HG02973 (cell line): ENCODE measurements around the gene SESN3.
"Not testable (repeated sequence)": the region's sequence is repeated elsewhere in the genome, so short reads cannot be mapped to it uniquely, and the experiment has no call there.

Experiments used
- ATAC-seq: cut with Tn5 transposase; IDR thresholded peaks from one replicate; pipeline ENCODE4 v1.9.1; 2021; ENCODE audit warnings: moderate library complexity; ENCODE audit not compliant: unreplicated experiment

The SESN3 gene

DNA sequence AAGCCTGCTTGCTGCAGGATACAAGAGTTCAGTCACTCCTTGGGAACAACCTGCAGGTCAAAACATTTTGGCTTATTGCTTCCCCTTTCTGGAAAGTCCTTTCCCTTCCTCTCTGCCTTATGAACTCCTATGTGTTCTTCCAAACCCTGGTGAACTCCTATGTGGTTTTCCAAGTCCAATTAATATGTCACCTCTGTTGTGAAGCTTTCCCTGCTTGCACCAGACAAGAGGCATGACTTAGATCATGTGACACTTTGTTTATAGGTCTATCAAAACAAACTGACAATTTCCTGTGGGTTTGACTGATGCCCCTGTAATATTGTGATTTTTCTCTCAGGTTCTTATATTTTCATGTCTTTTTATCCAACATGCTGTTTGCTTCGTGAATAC is 77.2 kb downstream of the SESN3 start:
- ATAC-seq = no peak

DNA sequence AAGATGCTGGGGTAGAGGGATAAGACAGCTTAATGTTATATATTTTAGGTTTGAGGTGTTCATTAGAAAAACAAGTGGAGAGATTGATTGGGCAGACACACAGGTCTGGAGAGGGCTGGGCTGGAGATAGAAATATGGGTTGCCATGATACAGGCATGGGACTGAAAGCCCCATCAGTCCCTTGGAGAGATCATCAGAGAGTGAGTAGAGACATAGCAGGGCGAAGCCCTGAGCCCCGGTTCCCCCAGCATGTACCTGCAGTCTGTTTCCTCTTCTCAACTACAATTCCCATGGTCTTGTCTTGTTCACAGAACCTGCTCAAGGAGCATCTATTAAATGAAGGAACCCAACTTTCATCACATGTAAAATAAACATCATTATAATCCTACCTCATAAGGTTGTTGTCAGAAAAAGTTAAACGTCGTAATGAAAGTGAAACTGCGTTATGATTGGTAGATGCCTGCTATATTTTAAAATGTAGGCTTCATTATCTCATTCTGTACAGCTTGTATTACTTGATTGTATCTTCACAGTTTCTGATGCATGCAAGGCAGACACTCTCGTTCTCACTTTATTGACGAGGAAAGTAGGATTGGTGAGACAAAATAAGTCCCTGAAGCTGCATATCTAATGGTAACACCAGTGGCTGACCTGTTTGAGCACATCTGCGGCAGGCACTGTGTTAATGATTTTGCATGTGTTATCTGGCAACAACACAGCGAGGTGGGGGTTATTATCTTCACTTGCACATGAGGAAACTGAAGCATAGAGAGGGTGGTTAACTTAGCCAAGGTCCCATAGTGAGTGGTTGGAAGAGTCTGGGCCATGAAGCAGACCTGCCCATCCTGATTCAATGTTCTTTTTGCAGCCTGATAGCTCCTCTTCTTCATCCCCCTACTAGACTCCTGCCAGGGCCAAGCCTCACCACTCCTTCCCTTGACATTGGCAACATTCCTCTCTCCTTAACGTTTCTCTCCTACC is 77.8 kb downstream of the SESN3 start:
- no peak for ATAC-seq

DNA sequence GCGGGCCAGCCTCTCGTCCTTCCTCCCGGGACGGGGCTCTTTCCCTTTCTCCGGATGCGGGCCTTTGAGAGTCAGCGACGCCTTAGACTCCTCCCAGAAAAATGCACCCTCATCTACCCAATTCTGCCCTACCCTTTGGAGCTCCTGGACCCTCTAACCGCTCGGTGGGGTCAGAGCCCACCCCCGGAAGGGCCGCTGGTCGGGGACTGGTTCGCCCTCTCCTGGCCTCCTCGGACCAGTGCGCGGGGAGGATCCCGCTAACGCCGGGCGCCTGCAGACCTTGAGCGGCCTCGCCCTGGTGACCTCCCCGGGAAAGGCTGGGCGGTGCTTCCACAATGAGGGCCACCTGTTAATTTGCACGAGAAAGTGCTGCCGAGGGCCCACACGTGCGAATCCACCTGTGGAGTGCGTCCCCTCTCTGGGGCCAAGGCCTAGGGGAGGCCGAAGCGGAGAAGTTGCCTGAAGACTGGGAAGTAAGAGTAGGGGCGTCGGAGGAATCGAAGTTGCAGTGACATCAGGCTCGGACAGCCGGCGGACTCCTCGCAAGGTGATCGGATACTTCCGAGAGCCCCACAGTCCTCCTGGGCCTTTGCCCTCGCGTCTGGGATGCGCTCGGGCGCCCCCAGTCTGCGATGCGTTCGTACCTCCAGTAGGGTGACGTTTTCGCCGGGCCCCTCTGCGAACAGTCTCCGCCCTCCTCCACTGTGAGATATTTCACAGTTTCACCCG is 79.9 kb downstream of the SESN3 start:
- peak; percentile 88 for ATAC-seq

DNA sequence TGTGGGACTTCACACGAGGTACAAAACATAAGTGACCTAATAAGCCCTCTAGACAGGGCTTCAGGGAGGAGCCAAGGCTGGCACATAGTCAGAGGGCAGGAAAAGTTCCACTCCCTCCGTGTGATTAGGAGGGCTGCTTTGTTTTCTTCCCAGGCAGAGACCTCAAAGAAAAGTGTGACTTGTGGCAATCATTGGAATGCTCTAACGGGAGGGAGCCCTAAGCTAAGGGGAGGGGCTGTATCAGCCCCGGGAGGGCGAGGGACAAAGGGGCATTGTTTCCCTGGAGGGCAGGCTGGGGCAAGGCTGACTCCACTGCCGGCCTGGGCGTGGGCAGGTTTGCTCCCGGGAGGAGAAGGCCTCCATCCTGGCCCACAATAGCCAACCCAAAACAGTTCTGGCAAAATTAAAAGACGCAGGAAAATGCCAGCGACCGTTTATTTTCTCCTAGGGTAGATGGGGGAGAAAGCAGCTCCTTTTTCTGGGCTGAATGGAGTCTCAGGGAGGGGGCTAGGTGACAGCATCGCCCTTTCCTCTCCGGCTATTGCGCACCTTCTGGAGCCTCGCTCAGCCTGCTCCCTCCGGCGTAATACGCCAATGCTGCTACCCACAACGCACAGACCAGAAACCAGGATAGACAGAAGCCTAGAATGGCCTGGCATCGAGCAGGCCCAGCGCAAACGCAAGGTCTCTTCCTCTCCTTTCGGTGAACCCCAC is 81.2 kb downstream of the SESN3 start:
- no peak for ATAC-seq

DNA sequence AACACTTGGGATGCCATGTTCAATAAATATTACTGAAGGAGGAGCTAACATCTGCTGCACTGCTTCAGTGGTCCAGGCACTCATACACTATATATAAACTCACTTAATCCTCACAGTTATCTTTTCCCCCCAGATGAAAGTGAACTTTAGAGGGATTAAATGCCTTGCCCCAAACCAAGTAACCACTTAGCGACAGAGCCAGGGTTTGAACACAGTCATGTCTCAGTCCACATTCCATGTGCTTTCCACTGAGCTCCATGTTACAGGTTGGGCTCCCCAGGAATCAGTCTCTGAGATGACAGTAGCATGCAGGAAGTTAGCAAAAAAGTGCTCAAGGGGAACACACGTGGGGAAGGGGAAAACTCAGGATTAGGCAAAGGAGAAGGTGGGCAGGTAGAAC is 82.1 kb downstream of the SESN3 start:
- no peak for ATAC-seq

DNA sequence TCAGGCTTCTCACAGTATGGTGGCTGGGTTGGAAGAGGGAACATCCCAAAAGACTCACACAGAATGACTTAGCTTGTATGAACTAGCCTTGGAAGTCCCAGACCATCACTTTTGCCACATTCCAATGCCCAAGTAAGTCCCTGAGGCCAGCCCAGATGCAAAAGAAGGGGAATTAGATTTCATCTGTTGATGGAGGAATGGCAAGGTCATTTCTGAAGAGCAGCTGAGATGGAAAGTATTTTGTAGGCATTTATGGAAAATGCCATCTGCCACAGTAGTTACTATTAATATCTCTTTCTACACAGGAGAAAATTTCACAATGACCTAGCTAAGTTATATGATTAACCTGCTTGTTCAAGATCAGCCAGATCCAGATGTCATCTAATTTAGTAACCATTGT is 82.6 kb downstream of the SESN3 start:
- no peak for ATAC-seq

DNA sequence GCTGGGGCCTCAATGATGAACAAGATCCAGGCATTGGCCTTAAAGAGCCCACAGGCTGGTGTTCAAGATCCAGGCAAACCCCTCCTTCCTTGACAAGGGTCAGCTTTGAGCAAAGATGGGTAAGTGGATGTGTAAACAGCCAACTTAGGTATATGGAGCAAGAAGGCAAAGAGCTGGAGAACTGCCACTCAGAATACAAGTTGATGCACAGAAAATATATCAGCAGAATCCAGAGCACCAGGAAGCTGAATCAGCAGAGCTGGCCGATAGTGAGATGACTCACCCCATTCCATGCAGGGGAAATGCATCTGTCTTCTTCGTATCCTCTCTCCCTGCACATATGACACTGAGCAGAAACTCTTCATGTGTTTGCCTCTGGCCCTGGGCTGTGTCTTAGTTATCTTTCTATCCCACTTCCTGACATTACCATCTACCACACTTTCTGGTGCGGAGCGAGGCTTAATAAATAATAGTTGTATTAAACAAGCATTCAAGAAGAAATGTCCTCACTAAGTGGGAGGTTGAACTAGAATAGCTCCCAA is 83.6 kb downstream of the SESN3 start:
- no peak for ATAC-seq

DNA sequence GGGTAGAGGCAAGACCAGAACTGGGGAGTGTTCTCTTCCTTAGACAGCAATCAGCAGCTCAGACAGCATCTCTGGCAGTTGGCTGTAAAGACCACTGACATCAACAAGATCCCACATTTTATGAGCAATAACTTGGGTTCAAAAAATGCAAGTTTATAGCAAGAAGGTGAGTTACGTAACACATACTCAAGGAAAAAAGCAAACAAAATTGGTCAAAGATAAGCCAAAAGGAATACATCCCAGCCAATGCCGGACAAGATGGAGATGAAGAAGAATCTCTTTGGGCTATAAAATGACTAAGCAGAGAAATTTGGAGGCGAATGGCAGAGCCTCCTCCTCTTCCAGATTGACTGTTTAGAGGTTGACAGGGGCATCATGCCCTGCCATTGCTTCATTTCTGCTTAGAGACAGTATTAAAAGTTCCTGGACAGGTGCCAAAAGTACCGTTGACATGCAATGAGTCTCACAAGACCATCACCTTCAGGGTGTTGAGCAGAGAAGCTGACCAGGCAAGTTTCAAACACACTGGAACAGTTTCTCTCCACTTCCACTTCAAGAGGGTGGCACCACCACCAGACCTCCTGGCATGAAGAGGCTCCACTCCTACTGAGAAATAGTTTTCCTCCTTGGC is 85.5 kb downstream of the SESN3 start:
- no peak for ATAC-seq

DNA sequence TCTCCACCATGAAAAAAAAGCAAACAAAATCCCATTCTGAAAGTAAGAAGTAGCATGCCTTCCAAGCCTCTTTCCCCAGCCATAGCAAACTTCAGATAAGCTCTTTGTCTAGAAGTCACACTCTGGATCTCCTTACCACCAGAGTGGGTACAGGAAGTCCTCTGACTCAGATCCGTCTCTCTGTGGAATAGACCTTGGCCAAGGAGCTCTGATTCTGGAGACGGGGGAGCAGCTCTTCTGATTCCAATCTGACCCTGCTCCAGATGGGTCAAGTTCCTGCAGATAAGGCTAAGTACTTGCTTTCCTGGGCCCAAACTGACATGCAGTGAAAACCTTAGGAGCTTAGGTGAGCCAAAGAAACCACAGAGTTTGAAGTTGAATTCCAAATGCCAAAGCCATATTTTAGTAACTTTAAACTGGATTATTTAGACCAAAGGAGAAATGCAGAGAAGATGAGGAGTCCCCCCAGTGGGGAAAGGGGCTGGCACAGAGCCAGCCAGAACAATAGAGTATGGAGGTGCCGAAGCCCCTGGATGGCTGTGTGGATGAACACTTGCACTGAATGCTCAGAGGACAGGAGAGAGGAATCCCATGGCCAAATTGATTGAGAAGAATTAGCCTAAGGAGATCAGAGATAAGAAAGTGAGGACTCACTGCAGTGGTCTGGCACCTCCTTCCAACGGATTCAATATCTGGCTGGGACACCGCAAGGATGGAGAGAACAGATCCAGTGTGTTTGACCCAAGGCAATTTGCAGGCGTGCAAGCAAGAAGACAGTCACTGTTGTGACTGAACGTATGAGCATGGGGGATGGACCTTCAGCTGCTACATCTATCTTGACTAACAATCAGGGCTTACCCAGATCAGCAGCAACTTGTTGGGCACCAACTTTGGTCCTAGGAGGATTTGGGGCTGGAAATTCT is 86.4 kb downstream of the SESN3 start:
- no peak for ATAC-seq

DNA sequence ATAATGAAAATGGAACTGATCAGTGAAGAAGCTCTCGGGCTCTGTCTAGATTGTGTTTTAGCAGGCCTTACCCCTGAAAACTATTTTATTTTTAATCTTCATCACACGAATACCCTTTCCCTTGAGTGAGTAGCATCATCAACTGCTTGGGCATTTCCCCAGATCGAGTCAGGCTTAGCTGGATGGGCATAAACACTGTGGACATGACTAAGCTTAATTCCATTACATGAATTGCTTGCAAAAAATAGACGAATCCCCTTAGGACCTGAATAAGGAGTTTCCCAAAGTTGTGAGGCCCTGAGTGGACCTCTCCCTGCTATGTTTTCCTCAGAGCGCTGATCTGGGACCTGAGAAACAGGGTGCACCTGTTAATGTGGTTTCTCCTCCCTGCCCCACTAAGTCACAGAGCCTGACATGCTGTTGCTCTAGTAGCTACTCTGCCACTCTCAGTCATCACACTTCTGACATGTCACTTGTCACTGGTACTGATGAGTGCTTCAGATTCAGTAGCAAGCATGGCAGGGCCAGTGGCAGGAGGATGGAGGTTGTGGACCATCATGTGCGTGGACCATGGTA is 87.8 kb downstream of the SESN3 start:
- no peak for ATAC-seq

DNA sequence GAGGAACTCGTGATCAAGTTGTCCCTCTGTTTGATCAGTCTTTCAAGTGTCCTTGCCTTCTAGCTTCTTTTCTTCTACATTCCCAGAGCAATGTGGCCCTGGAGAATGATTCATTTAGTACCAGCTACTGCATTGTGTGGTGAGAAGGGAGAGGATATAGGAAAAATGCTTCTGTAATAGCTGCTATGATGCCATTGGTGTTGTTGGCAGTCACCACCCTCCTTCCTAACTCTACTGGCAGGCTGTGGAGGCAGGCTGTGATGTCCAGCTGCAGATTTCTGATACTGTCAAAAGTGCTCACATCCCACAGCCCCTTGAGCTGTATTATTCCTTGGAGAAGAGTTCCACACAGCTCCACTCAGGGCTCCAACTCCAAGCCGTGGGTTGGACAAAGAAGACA is 88.6 kb downstream of the SESN3 start:
- ATAC-seq = no peak

DNA sequence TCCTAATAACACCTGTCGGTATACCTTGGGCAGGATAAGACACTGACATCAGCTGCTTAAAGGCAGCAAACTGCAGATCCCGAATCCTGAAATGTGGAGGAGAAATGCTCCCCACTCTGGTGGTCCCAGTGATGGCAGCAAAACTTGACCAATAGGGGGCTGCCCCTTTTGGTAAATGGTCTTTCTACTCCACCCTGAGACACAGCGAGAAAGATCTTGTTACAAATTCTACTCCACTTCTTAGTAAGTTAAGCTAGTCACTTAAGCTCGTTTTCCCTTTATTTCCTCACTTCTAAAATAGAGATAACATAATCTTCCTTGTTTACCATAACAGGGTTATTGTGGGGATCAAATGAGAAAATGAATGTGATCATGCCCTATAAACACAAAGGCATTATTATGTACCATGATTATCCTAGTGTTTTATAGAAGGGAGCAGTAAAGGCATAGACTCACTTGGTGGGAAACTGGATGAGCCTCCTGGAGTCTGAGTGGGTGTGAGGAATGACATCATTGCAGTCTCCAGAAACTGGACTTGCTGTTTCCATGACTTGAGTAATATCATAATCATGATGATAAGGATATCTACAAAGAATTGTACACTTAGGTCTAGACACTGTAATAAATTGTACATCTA is 90.5 kb downstream of the SESN3 start:
- no peak for ATAC-seq

DNA sequence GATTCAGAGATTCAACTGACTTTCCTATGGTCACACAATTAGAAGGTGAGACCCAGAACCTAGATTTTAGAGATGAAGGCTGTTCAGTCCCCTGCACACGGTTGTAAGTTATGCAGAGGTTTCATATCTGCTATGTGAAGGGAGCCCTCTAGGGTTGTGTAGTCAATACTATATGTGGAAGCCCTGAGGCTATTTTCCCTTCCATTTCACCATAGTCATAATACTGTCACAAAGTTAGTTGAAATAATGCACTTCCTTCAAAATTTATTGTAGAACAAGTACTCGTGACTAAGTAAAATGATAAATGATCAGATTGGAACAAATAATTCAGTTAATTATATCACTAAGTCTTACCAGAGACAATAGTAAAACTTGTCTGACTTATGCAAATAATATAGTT is 92.6 kb downstream of the SESN3 start:
- ATAC-seq = peak; percentile 83

DNA sequence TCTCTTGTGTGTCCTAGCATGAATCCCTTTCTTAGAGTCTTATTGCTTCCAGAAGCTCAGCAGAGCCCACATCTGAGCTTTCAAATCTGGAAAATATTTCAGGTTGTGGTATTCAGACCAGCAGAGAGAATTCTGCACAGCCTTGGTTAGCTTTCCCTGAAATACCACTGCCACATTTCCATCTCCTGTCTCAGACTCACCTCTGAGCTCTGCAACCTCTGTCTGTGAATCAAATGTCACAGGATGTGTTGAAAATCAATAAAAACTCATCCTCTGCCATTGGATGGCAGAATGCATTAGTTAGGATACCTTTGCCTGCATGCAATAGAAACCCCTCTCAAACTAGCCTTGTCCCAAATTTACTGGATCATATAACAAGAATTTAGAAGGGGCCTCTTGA is 93.7 kb downstream of the SESN3 start:
- no peak for ATAC-seq

DNA sequence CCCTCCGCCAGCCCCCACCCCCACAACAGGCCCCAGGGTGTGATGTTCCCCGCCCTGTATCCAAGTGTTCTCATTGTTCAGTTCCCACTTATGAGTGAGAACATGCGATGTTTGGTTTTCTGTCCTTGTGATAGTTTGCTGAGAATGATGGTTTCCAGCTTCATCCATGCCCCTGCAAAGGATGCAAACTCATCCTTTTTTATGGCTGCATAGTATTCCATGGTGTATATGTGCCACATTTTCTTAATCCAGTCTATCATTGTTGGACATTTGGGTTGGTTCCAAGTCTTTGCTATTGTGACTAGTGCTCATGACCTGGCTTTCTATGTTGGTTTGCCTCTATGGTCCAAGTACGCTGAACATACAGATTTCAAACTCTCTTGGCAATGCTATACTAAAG is 94.3 kb downstream of the SESN3 start:
- not testable (repeated sequence) for ATAC-seq

DNA sequence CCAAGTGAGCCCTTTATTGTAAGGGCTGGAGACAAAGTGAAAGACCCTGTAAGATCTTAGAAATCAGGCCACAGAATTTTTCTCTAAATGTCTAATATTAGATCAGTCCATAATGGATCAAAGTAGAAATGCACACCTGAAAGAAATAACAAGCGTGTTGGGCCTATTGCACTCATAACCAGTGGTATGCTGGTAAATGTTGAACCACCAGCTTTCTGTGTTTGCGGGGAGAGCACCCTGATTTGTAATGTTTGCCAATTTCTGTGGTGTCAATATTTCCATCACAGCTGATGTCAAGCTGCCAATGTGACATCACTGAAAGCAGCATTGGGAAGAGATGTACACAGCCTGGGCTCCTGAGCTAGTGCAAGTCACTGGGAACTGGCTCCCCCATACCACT is 95.1 kb downstream of the SESN3 start:
- no peak for ATAC-seq

DNA sequence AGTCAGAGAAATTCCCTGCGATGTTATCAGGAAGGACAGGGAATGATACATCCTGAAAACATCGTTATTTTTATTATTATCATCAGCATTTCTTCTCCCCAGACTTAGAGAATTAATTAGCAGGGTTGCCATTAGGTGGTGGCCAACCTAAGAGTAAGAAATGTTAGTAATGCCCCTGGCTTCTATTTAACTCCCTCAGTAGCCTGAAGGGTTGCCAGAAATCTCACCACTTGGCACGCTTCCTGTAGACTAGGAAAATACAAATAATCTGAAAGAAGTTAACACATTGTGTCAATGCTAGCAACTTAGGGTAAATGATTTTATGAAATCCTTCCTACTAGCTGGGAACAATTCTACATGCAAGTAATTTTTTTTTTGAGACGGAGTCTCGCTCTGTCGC is 95.8 kb downstream of the SESN3 start:
- ATAC-seq = no peak

DNA sequence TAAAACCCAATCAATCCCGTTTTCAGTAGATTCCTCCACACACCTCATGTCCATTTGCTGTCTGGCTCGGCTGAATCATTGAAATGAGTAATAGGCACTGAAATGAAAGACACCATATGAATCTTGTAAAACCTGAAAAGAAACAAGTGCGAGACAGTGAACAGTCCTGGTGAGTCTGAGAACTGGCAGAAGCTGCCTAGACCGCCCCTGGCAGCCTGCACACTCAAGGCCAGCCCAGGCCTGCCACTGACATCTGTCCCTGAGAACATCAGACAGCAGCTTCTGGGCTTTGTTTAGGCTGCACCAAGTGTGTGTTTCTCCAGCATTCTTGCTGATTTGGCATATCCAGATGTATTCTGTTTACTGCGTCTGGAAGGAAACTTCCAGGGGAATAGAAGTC is 96.5 kb downstream of the SESN3 start:
- no peak for ATAC-seq

DNA sequence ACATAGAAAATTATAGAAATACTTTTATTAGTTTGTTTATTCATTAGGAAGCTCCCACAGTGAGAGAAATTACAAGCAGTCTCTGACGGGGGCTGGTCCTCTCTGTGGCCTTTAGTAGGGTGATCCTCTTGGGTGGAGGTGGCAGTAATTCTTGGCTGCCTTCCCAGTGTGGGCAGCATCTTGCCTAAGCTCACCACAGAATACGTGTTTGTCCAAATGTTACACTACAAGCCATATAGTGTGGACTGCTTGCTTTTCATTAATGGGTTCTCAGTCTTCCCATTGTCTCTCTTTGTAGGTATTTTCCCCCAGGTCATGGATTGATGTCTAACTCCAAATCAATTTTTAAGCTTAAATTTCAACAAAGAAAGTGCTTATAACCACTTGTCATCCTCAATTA is 98.0 kb downstream of the SESN3 start:
- no peak for ATAC-seq
